Measurements from ENCODE around the gene ETV5.

DNA sequence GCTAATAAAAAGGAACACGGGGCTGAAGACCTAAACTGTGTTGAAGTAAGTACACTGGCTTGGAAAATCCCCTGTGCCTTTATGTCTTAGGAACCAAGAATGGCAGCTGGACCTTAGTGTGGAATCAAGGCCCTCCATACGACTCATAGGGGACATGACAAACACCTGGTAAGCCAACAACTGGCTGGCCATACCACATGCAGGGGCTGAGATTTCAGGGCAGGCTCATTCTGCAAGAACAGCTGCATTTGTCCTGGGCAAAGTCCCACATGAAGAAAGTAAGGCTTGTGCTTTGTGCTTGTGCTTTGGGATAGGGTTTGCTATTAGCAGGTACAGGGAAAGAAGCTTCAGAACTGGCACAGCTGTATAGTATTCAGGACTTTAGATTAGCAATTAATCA, 18.0 kb downstream of the ETV5 start:
- TF ChIP-seq, protein P1, sequence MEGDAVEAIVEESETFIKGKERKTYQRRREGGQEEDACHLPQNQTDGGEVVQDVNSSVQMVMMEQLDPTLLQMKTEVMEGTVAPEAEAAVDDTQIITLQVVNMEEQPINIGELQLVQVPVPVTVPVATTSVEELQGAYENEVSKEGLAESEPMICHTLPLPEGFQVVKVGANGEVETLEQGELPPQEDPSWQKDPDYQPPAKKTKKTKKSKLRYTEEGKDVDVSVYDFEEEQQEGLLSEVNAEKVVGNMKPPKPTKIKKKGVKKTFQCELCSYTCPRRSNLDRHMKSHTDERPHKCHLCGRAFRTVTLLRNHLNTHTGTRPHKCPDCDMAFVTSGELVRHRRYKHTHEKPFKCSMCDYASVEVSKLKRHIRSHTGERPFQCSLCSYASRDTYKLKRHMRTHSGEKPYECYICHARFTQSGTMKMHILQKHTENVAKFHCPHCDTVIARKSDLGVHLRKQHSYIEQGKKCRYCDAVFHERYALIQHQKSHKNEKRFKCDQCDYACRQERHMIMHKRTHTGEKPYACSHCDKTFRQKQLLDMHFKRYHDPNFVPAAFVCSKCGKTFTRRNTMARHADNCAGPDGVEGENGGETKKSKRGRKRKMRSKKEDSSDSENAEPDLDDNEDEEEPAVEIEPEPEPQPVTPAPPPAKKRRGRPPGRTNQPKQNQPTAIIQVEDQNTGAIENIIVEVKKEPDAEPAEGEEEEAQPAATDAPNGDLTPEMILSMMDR (conservative IDR thresholded peaks at IDR 0.05 in 1 of 2, IDR thresholded peaks at IDR 0.05 in 1 of 2; ENCODE audit: low read depth in 1 of 2, low read length in 2 of 2) = no peak
- TF ChIP-seq EZH2 (IDR thresholded peaks at IDR 0.05; ENCODE audit: low read length, missing control alignments) = no peak

Measured in fibroblast of lung (primary cell).